HUES48 (cell line): Measurements from ENCODE around the gene USH2A.
"Not testable (repeated sequence)": the region's sequence is repeated elsewhere in the genome, so short reads cannot be mapped to it uniquely, and the experiment has no call there.

Experiments used
- H3K27ac ChIP-seq: one replicate; pipeline ENCODE4 v1.7.0; 2013; ENCODE audit warnings: low read depth, low read length, inconsistent platforms
- H3K27me3 ChIP-seq: 2 replicates; pipeline ENCODE4 v1.6.1; 2013; ENCODE audit warnings: mild to moderate bottlenecking, low read length; ENCODE audit not compliant: control insufficient read depth, insufficient read depth
- H3K36me3 ChIP-seq: 2 replicates; pipeline ENCODE4 v1.6.1; 2013; ENCODE audit warnings: low read length; ENCODE audit not compliant: control insufficient read depth, insufficient read depth
- H3K4me1 ChIP-seq: 2 replicates; pipeline ENCODE4 v1.6.1; 2013; ENCODE audit warnings: mild to moderate bottlenecking, low read length; ENCODE audit not compliant: control insufficient read depth, insufficient read depth
- H3K4me3 ChIP-seq: 2 replicates; pipeline ENCODE4 v1.5.1; 2013; ENCODE audit warnings: mild to moderate bottlenecking, low read depth, low read length
- H3K9ac ChIP-seq: 2 replicates; pipeline ENCODE4 v1.6.1; 2013; ENCODE audit warnings: mild to moderate bottlenecking, low read depth, low read length, moderate library complexity
- H3K9me3 ChIP-seq: 2 replicates; pipeline ENCODE4 v1.6.1; 2013; ENCODE audit warnings: low read length; ENCODE audit not compliant: control insufficient read depth, insufficient read depth

USH2A gene

GRCh38 chr1:216014086-216014485 lies 409.2 kb downstream of the USH2A start:
- Histone ChIP-seq H3K27ac (peak overlapping the region; percentile 65), H3K9me3 (no peaks in the 10 kb centered on the region), H3K9ac (no peak overlapping the region), H3K4me1 (peaks cover 12% of the 10 kb centered on the region), H3K27me3 (no peaks in the 10 kb centered on the region), H3K36me3 (no peaks in the 10 kb centered on the region), H3K4me3 (no peak overlapping the region)

DNA sequence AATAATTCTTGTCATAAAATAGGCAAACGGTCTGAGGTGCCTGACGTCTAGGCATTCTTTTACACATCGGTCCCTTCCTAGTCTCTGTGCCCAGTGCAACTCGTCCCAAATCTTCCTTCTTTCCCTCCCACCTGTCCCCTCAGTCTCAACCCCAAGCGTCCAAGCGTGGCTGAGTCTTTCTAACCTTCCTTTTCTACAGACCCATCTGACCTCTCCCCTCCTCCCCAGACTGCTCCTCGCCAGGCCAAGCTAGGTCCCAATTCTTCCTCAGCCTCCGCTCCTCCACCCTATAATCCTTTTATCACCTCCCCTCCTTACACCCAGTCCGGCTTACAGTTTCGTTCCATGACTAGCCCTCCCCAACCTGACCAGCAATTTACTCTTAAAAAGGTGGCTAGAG lies 413.8 kb downstream of the USH2A start:
- H3K27ac ChIP-seq, H3K9me3 ChIP-seq, H3K9ac ChIP-seq, H3K4me1 ChIP-seq, H3K27me3 ChIP-seq, H3K36me3 ChIP-seq, H3K4me3 ChIP-seq: not testable (repeated sequence)

- Histone ChIP-seq H3K4me3 (no peak overlapping the region), H3K4me1 (no peaks in the 10 kb centered on the region), H3K27ac (no peak overlapping the region), H3K36me3 (no peaks in the 10 kb centered on the region), H3K9me3 (no peaks in the 10 kb centered on the region), H3K27me3 (no peaks in the 10 kb centered on the region), H3K9ac (no peak overlapping the region)
Observed at GRCh38 chr1:216005916-216006315, 417.3 kb downstream of the USH2A start.

- no peak overlapping the region for H3K9ac ChIP-seq
- H3K27ac ChIP-seq: no peak overlapping the region
- H3K4me3 ChIP-seq: no peak overlapping the region
- no peaks in the 10 kb centered on the region for H3K36me3 ChIP-seq
- H3K4me1 ChIP-seq: peaks cover 14% of the 10 kb centered on the region
- no peaks in the 10 kb centered on the region for H3K9me3 ChIP-seq
- H3K27me3 ChIP-seq: no peaks in the 10 kb centered on the region
Observed at GRCh38 chr1:215992620-215993019, 430.6 kb downstream of the USH2A start.

DNA sequence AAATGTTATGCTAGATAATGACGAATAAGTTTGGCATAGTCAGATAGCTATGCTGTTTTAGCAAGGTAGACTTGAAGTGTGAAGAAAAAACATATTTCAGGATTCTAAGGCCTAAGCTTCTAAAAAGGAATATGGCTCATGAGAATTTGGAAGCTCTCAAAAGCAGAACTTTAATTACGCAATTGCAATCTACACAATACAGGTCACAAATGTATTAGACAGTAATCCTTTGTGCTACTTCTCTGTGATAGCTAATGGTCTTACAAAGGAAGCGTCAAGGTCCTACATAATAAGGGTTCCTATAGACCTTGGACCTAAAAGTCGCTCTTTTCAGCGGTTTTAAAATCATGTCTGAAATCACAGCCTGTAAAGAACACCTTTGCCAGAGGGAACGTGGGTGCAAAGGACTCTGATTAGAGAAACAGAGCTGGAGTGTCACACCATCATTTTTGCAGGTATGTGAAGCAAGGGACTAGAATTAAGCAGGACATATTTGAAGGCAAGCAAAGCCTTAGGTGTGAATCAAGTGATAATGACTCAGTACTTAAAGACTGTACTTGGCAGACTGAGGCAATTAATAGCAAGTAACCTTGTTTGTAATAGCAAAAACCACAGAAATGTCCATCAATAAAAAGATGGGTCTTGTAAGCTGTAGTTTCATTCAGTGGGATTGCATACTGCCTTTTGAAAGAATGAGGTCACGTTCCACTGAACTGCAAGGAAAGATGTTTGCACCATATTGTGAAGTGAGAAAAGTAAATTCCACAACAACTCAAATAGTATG lies 436.0 kb downstream of the USH2A start:
- no peaks in the 10 kb centered on the region for H3K9me3 ChIP-seq
- H3K36me3 ChIP-seq: no peaks in the 10 kb centered on the region
- no peak overlapping the region for H3K9ac ChIP-seq
- no peak overlapping the region for H3K27ac ChIP-seq
- H3K4me3 ChIP-seq: no peak overlapping the region
- peaks cover 11% of the 10 kb centered on the region for H3K4me1 ChIP-seq
- no peaks in the 10 kb centered on the region for H3K27me3 ChIP-seq

- no peaks in the 10 kb centered on the region for H3K27me3 ChIP-seq
- no peak overlapping the region for H3K4me3 ChIP-seq
Observed at GRCh38 chr1:215986401-215986800, 436.8 kb downstream of the USH2A start.

DNA sequence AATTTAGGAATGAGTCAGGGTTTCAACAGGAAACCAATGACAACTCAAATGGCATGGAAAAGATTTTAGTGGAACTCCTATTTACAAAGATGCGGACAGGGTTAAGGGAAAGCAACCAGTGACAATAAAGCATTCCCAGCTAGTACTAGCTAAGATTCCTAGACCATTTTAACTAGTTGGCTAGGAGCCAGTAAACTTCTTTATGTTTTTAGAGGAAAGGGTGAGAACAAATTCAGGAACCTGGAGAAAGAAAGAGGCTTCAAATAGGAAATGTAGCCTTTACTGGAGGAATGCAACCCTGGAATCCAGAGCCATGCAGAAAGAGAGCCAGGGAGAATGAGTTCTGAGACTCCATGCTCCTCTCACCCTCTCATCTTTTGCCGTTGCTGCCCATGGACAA lies 439.6 kb downstream of the USH2A start:
- Histone ChIP-seq H3K4me3 (no peak overlapping the region), H3K9ac (no peak overlapping the region), H3K27me3 (no peaks in the 10 kb centered on the region), H3K4me1 (no peaks in the 10 kb centered on the region), H3K9me3 (no peaks in the 10 kb centered on the region), H3K36me3 (no peaks in the 10 kb centered on the region), H3K27ac (no peak overlapping the region)

More at GRCh38 chr1:215986401-215986800, 436.8 kb downstream of the USH2A start:
- no peak overlapping the region for H3K9ac ChIP-seq
- H3K4me1 ChIP-seq: peaks cover 2% of the 10 kb centered on the region
- no peaks in the 10 kb centered on the region for H3K36me3 ChIP-seq
- H3K27ac ChIP-seq: no peak overlapping the region
- no peaks in the 10 kb centered on the region for H3K9me3 ChIP-seq

DNA sequence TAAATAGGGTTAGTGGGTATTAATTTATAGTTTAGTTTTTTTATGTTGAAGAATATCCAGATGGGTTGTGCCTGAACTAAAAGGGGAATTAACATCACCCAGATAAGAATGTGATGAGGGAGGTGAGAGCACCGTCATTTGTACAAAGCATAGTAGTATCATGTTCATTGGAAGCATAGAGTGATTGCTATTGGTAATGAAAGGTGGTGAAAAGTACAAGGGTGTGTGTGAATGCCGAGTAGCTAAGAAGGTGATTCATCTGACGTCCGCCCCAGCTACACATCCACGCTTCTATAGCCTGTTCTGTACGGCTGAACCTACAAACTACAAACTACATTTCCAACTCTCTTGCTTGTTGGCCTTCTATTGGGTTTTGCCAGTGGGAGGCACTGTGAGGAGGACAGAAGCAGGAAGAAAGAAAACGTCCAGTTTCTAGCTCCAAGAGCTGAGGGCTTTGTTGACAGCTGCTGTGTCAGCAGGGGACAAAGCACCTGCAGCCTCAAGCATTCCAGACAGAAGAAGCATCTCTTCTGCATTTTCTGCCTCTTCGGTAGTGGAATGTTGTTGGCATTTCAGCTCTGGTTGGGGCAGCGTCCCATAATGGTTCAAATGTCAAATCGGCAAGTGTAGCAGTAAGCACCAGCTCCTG lies 451.3 kb downstream of the USH2A start:
- no peaks in the 10 kb centered on the region for H3K4me1 ChIP-seq
- H3K4me3 ChIP-seq: no peak overlapping the region
- H3K27me3 ChIP-seq: no peaks in the 10 kb centered on the region
- no peak overlapping the region for H3K9ac ChIP-seq
- H3K27ac ChIP-seq: no peak overlapping the region
- H3K36me3 ChIP-seq: no peaks in the 10 kb centered on the region
- H3K9me3 ChIP-seq: no peaks in the 10 kb centered on the region

GRCh38 chr1:215970406-215970805 lies 452.8 kb downstream of the USH2A start:
- no peaks in the 10 kb centered on the region for H3K4me1 ChIP-seq
- H3K27ac ChIP-seq: no peak overlapping the region
- H3K4me3 ChIP-seq: no peak overlapping the region
- H3K9me3 ChIP-seq: no peaks in the 10 kb centered on the region
- no peak overlapping the region for H3K9ac ChIP-seq
- H3K27me3 ChIP-seq: no peaks in the 10 kb centered on the region
- H3K36me3 ChIP-seq: no peaks in the 10 kb centered on the region

- Histone ChIP-seq H3K9me3 (no peaks in the 10 kb centered on the region), H3K4me1 (no peaks in the 10 kb centered on the region), H3K4me3 (no peak overlapping the region), H3K36me3 (no peaks in the 10 kb centered on the region), H3K27ac (no peak overlapping the region), H3K27me3 (no peaks in the 10 kb centered on the region), H3K9ac (no peak overlapping the region)
Observed at GRCh38 chr1:215963621-215964020, 459.6 kb downstream of the USH2A start.

DNA sequence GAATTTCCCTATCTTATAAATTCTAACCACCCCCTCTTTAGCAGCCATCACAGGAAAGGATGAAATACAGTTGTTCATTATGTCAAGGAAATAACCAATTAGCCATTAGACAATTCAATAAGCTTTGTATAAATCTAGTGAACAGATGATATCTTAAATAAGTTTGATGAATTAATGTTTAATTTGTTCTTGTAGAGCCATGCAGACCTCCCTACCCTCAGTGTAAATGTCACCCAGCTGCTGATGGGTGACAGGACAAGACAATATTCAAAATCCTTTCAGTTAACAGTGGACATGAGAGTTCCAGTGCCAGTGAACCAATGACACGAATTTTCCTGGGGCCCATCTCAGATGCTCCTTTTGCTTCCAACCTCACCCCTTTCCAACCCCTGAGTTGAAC lies 460.2 kb downstream of the USH2A start:
- no peaks in the 10 kb centered on the region for H3K4me1 ChIP-seq
- no peak overlapping the region for H3K4me3 ChIP-seq
- no peak overlapping the region for H3K9ac ChIP-seq
- H3K27ac ChIP-seq: no peak overlapping the region
- H3K9me3 ChIP-seq: no peaks in the 10 kb centered on the region
- no peaks in the 10 kb centered on the region for H3K27me3 ChIP-seq
- H3K36me3 ChIP-seq: no peaks in the 10 kb centered on the region
